ENCODE results near the gene DIP2C. TPM values are rescaled to one million over a fixed set of nuclear protein-coding genes. Genes with fewer than 3 reads are reported as not detected.

Gene DIP2C
- polyA plus RNA-seq, 3 donors: 0.11 TPM; not detected in 2

- H3K4me3 ChIP-seq (replicated peaks in 1 of 3; ENCODE audit: low read depth in 2 of 3, low read length in 3 of 3): no peak overlapping the region
- H3K27ac ChIP-seq (ENCODE audit: low read depth in 1 of 2, low read length in 2 of 2): no peak overlapping the region
- H3K9me3 ChIP-seq (replicated peaks in 1 of 2; ENCODE audit: control insufficient read depth in 1 of 2, insufficient read depth in 1 of 2, low read length in 2 of 2): no peaks in the 10 kb centered on the region
- H4K20me1 ChIP-seq (ENCODE audit: insufficient read depth, low read length): no peaks in the 10 kb centered on the region
- no peak for DNase-seq
- H3K27me3 Mint-ChIP-seq (ENCODE audit: low read depth in 3 of 3): peaks cover 11 to 34% (median 18%) of the 10 kb centered on the region in 3 donors
- no peaks in the 10 kb centered on the region for H3K36me3 ChIP-seq (replicated peaks in 1 of 2; ENCODE audit: control insufficient read depth in 1 of 2, insufficient read depth in 2 of 2, low read length in 2 of 2)
- TF ChIP-seq CTCF (IDR thresholded peaks at IDR 0.05): no peak
- no peak overlapping the region for H3K27ac Mint-ChIP-seq
- no peaks in the 10 kb centered on the region for H3K4me1 Mint-ChIP-seq
- H3K9ac ChIP-seq (ENCODE audit: insufficient read depth, low read length, poor library complexity, severe bottlenecking): no peak overlapping the region
- intact Hi-C loops (cut with micrococcal nuclease): no loop called here
- H3K79me2 ChIP-seq (ENCODE audit: insufficient read depth, low read length): no peaks in the 10 kb centered on the region
- H3K4me1 ChIP-seq (ENCODE audit: control insufficient read depth in 1 of 2, insufficient read depth in 2 of 2, low read length in 2 of 2): no peaks in the 10 kb centered on the region
- H3K36me3 Mint-ChIP-seq: no peaks in the 10 kb centered on the region
- H3K4me3 Mint-ChIP-seq: no peak overlapping the region
- no peak overlapping the region for H3K4me2 ChIP-seq (replicated peaks; ENCODE audit: extremely low read depth, low read length, poor library complexity, severe bottlenecking)
- H3K9me3 Mint-ChIP-seq: peaks cover 0 to 4% (median 0%) of the 10 kb centered on the region in 7 donors
- no peak overlapping the region for H2AFZ ChIP-seq (ENCODE audit: insufficient read depth, low read depth, low read length, poor library complexity, severe bottlenecking)
- H3K27me3 ChIP-seq (ENCODE audit: control insufficient read depth in 2 of 2, insufficient read depth in 2 of 2, low read length in 2 of 2): peaks cover 0 to 5% of the 10 kb centered on the region in 2 donors
- WGBS (ENCODE audit: insufficient coverage): 94% methylated on average over 24 of the region's 28 CpGs
Measured at GRCh38 chr10:606762-607544, 82.5 kb downstream of the DIP2C start.

- intact Hi-C loops (cut with micrococcal nuclease): no loop called here
- Histone ChIP-seq H3K4me2 (replicated peaks; ENCODE audit: extremely low read depth, low read length, poor library complexity, severe bottlenecking) (no peak overlapping the region), H3K27me3 (ENCODE audit: control insufficient read depth in 2 of 2, insufficient read depth in 2 of 2, low read length in 2 of 2) (peaks cover 0 to 2% of the 10 kb centered on the region in 2 donors), H3K9ac (ENCODE audit: insufficient read depth, low read length, poor library complexity, severe bottlenecking) (no peak overlapping the region), H3K4me1 (ENCODE audit: control insufficient read depth in 1 of 2, insufficient read depth in 2 of 2, low read length in 2 of 2) (no peaks in the 10 kb centered on the region), H2AFZ (ENCODE audit: insufficient read depth, low read depth, low read length, poor library complexity, severe bottlenecking) (no peak overlapping the region), H3K4me3 (replicated peaks in 1 of 3; ENCODE audit: low read depth in 2 of 3, low read length in 3 of 3) (no peak overlapping the region), H3K36me3 (replicated peaks in 1 of 2; ENCODE audit: control insufficient read depth in 1 of 2, insufficient read depth in 2 of 2, low read length in 2 of 2) (no peaks in the 10 kb centered on the region), H4K20me1 (ENCODE audit: insufficient read depth, low read length) (no peaks in the 10 kb centered on the region), H3K79me2 (ENCODE audit: insufficient read depth, low read length) (no peaks in the 10 kb centered on the region), H3K27ac (ENCODE audit: low read depth in 1 of 2, low read length in 2 of 2) (no peak overlapping the region), H3K9me3 (replicated peaks in 1 of 2; ENCODE audit: control insufficient read depth in 1 of 2, insufficient read depth in 1 of 2, low read length in 2 of 2) (no peaks in the 10 kb centered on the region)
- Mint-ChIP-seq H3K4me3 (no peak overlapping the region), H3K27me3 (ENCODE audit: low read depth in 3 of 3) (peaks cover 11 to 26% (median 18%) of the 10 kb centered on the region in 3 donors), H3K36me3 (no peaks in the 10 kb centered on the region), H3K27ac (no peak overlapping the region), H3K9me3 (peaks cover 0 to 2% (median 0%) of the 10 kb centered on the region in 7 donors), H3K4me1 (no peaks in the 10 kb centered on the region)
- WGBS (ENCODE audit: insufficient coverage): 77% methylated on average over 22 of the region's 25 CpGs
- TF ChIP-seq CTCF (IDR thresholded peaks at IDR 0.05): no peak
- DNase-seq: no peak
Measured at GRCh38 chr10:605632-606325, 83.7 kb downstream of the DIP2C start.

Data from CD14-positive monocyte (primary cell).